Left ventricle myocardium inferior (tissue), 1 donor: ENCODE data around the gene BTG2. TPM values are rescaled to one million over a fixed set of nuclear protein-coding genes. Genes with fewer than 3 reads are reported as not detected.
"Not testable (repeated sequence)": the region's sequence is repeated elsewhere in the genome, so short reads cannot be mapped to it uniquely, and the experiment has no call there.

Experiments used
- DNase-seq: peaks from one replicate; pipeline ENCODE4 v3.0.0-alpha.2; 2020
- H3K27ac ChIP-seq: fragments of 200-600 bp; replicated peaks from 2 replicates; pipeline ENCODE4 v1.8.0; 2021
- H3K27me3 ChIP-seq: fragments of 200-600 bp; 2 replicates; pipeline ENCODE4 v1.8.0; 2021; ENCODE audit warnings: low read depth
- H3K36me3 ChIP-seq: fragments of 200-600 bp; 2 replicates; pipeline ENCODE4 v1.8.0; 2021
- H3K4me1 ChIP-seq: fragments of 200-600 bp; 2 replicates; pipeline ENCODE4 v1.8.0; 2021
- H3K4me3 ChIP-seq: fragments of 200-600 bp; 2 replicates; pipeline ENCODE4 v1.8.0; 2021; ENCODE audit warnings: mild to moderate bottlenecking, moderate library complexity
- H3K9me3 ChIP-seq: fragments of 200-600 bp; replicated peaks from 2 replicates; pipeline ENCODE4 v1.8.0; 2021
- intact Hi-C: fragments of 100-400 bp; cut with micrococcal nuclease; formaldehyde crosslinking; loops from one replicate; pipeline ENCODE4 v1.11.0; 2022
- total RNA-seq: library from RNA; stranded (reverse); fragmentation: NEBNext Ultra II Directional; extraction: Animal tissue kit (Norgen Biotek cat#: 25700); gene quantifications from one replicate; pipeline ENCODE4 v1.2.1, GENCODE V29; 2021
- TF ChIP-seq, protein P1 (sequence below): fragments of 200-600 bp; IDR thresholded peaks from 2 replicates; pipeline ENCODE4 v1.8.0; 2021; ENCODE audit warnings: antibody characterized with exemption, mild to moderate bottlenecking, borderline replicate concordance
- donor health status: DM: no; HTN: yes; CAD: no; lungs with severe emphysema.

BTG2 gene
- total RNA-seq, 1 donor from 2014 or later, result 73.7 TPM

DNA sequence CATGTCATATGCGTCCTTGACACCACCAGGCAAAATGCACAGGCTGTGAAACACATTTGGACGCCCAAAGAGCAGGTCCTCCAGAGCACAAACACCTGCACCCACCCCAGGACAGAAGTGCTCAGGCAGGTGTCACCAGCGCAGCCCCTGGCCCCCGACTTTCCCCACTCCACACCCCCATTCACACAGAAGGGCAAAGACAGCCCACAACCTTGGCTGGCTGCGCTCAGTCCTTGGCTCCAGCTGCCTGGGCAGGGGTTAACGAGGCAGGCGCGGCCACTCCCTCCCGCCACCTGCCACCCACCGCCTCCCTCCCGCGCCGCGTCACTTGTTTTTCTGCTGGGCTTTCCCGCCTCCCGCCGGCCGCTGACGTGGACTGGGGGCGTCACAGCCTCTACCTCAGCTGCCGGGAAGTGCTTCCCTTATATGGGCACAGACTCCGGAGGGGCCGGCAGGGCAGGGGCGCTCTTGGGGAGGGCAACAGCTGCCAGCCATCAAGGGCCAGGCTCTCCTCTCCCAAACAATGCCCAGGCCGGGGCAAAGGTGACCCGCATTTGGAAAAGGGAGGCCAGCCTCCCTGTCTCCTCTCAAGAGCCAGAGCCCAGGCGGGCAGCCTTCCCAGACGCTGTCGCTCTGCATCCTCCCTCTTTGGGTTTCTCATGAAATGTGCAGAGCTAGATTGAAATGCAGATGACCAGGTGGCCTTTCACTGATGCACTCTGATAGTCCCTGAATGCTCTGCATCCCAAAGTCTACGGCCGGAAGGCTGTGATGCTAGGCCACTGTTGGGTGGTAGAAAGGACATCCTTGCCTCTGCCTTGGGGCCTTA lies 14.8 kb upstream of the BTG2 start:
- H3K4me1 ChIP-seq, result peaks cover 61% of the 10 kb centered on the region
- intact Hi-C loops, result no loop called here
- H3K27me3 ChIP-seq, result no peaks in the 10 kb centered on the region
- H3K27ac ChIP-seq, result peak overlapping the region; percentile 90
- TF ChIP-seq, protein P1, sequence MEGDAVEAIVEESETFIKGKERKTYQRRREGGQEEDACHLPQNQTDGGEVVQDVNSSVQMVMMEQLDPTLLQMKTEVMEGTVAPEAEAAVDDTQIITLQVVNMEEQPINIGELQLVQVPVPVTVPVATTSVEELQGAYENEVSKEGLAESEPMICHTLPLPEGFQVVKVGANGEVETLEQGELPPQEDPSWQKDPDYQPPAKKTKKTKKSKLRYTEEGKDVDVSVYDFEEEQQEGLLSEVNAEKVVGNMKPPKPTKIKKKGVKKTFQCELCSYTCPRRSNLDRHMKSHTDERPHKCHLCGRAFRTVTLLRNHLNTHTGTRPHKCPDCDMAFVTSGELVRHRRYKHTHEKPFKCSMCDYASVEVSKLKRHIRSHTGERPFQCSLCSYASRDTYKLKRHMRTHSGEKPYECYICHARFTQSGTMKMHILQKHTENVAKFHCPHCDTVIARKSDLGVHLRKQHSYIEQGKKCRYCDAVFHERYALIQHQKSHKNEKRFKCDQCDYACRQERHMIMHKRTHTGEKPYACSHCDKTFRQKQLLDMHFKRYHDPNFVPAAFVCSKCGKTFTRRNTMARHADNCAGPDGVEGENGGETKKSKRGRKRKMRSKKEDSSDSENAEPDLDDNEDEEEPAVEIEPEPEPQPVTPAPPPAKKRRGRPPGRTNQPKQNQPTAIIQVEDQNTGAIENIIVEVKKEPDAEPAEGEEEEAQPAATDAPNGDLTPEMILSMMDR, result no peak
- DNase-seq, result peak; percentile 94
- no peaks in the 10 kb centered on the region for H3K9me3 ChIP-seq
- H3K4me3 ChIP-seq, result peak overlapping the region; percentile 55
- H3K36me3 ChIP-seq, result no peaks in the 10 kb centered on the region

DNA sequence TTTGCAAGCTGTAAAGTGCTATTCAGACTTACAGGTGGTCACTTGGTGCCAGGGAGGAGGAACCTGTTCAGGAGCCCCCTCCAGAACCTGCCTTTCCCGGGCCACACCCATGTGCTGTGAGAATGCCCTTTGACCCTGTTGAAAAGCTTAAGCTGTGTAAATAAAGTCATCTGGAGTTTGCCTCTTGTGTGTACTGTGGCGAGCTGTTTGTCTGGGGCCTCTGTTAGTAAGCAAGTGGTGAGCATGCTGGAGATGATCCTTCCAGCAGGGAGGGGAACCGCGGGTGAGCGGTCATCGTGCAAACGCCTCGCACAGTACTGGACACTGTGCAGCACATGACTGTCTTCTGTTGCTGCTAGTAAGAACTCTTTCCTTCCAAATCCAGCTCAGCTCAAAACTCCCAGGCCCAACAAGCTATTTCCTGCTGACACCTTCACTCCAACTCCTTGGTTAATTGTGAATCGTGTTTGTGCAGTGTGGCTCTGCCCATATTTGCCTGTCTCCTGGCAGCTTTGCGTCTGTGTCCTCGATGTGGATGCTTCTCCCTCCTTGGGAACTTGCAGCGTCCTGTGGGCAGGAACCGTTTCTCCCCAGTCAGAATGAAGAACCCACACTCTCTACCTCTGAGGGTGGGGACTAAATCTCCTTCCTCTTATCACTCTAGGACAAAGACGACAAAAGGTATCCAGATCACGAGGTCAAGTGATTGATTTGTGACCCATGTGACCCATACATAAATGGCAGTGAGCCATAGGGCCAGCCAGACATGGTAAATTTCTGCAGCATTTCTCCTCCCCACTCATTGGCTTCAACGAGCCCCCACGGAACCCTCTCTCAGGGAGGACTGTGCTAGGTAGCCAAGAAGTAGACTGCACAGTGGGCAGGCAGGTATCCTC lies 13.9 kb upstream of the BTG2 start:
- Histone ChIP-seq H3K9me3 (no peaks in the 10 kb centered on the region), H3K4me1 (peaks cover 60% of the 10 kb centered on the region), H3K4me3 (no peak overlapping the region), H3K36me3 (no peaks in the 10 kb centered on the region), H3K27me3 (no peaks in the 10 kb centered on the region), H3K27ac (peak overlapping the region; percentile 90)
- intact Hi-C loops, result no loop called here
- TF ChIP-seq, protein P1, result no peak
- DNase-seq, result no peak

DNA sequence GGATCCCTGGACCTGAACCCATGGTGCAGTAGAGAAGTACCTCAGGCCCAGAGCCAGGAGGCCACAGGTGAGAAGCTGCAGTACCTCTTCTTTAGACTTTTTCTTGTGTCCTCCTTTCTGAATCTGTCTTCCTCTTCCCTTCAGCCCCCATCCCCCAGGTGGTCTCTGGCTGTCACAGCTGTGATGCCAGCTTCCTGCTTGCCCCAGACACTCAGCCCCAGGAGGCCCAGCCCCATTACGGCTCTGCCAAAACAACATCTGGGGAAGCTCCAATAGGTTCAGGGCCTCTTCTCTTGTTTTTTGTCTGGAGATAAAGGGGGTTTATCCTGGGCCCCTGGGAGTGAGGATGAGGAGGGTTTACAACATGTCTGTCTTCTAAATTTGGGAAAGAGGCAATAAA lies 9.5 kb upstream of the BTG2 start:
- intact Hi-C loops, result no loop called here
- Histone ChIP-seq H3K36me3 (no peaks in the 10 kb centered on the region), H3K4me1 (peaks cover 24% of the 10 kb centered on the region), H3K27me3 (no peaks in the 10 kb centered on the region), H3K4me3 (no peak overlapping the region), H3K9me3 (no peaks in the 10 kb centered on the region), H3K27ac (no peak overlapping the region)
- no peak for DNase-seq
- TF ChIP-seq, protein P1, result no peak

DNA sequence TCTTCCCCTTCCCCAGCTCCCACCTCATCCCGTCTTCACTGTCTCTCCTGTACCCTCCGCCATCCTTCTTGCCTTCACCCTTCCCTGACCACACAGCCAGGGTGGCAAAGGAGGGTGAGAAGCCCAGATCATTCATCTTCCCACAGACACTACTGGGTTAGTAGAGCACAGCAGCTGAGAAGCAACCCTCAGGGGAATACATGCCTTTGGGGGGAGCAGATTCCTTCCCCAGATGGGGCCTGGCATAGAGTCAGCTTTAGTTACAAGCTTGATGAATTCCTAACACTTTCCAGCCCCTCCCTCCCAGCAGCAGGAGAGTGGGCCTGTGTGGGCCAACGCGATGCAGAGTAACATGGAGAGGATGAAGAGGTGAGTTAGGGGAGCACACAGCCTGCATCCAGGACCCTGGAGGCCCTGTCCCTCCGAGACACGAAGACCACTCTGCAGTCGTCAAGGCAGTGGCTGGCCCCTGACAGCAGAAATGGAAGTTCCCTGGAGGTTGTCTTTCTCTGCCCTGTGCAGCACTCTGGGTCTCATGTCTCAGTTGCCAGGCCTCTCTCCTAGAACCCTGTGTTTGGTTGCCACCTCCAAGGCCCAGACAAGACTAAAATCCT lies 8.8 kb upstream of the BTG2 start:
- Histone ChIP-seq H3K4me3 (no peak overlapping the region), H3K36me3 (no peaks in the 10 kb centered on the region), H3K27me3 (no peaks in the 10 kb centered on the region), H3K27ac (no peak overlapping the region), H3K4me1 (peaks cover 18% of the 10 kb centered on the region), H3K9me3 (no peaks in the 10 kb centered on the region)
- intact Hi-C loops, result no loop called here
- TF ChIP-seq, protein P1, result no peak
- no peak for DNase-seq

DNA sequence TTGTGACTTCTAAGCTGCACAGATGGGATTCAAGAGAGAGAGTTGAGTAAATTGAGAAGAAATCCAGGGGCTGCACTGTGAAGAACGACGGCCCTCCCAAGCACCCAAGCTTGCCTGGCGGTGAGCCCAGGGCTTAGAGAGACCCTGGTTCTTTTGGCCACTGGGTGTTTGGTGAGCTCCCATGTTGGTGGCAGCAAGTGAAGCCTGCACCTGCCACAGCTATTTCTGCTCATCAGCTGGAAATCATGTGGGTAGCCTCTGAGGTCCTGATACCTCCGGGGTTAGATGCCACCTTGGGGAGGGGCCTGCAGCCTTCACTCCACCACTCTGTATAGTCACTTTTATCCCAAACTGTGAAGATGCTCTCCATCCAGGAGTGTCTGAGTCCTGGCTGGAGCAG lies 6.2 kb upstream of the BTG2 start:
- Histone ChIP-seq H3K4me1 (peaks cover 18% of the 10 kb centered on the region), H3K27ac (no peak overlapping the region), H3K27me3 (no peaks in the 10 kb centered on the region), H3K4me3 (no peak overlapping the region), H3K36me3 (no peaks in the 10 kb centered on the region), H3K9me3 (no peaks in the 10 kb centered on the region)
- intact Hi-C loops, result no loop called here
- DNase-seq, result no peak
- TF ChIP-seq, protein P1, result no peak

DNA sequence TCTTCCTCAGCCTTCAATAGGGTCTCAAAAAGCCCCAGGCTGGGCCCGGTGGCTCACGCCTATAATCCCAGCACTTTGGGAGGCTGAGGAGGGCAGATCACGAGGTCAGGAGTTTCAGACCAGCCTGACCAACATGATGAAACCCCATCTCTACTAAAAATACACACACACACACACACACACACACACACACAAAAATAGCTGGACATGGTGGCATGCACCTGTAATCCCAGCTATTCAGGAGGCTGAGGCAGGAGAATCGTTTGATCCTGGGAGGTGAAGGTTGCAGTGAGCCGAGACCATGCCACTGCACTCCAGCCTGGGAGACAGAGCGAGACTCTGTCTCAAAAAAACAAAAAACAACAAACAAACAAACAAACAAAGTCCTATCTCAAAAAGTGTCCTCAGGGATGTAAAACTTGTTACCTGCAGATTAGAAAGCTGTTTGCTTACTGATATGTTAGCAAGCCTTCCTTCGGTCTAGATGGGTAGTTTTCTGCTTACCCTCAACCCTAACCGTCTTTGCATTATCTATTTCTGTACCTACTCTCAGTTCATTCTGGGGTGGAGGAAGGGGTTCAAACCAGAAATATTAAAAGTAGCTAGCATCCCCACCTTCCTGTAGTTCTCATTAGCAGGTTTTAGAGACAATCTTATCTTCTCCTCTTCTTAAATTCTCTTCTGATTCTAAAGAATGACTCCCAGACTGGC lies 5.4 kb upstream of the BTG2 start:
- H3K9me3 ChIP-seq, H3K27ac ChIP-seq, DNase-seq, intact Hi-C loops, H3K36me3 ChIP-seq, H3K27me3 ChIP-seq, H3K4me3 ChIP-seq: not testable (repeated sequence)
- peaks cover 25% of the 10 kb centered on the region for H3K4me1 ChIP-seq
